ENCODE data around the gene HMGCL. TPM values are rescaled to one million over a fixed set of nuclear protein-coding genes. Genes with fewer than 3 reads are reported as not detected.
A peak's percentile ranks its signal among the peaks of the same experiment; 100 is the strongest.

HMGCL gene
- total RNA-seq, 1 donor from 2014 or later = 40.6 TPM

GRCh38 chr1:23774174-23774880 is 50.9 kb downstream of the HMGCL start:
- no peak for DNase-seq

GRCh38 chr1:23772854-23773242 is 52.4 kb downstream of the HMGCL start:
- DNase-seq = no peak

GRCh38 chr1:23772049-23772853 is 53.0 kb downstream of the HMGCL start:
- DNase-seq = peak; percentile 92

GRCh38 chr1:23768733-23769132 is 56.5 kb downstream of the HMGCL start:
- no peak for DNase-seq

- DNase-seq = peak; percentile 23
Observed at GRCh38 chr1:23763041-23763577, 62.1 kb downstream of the HMGCL start.

GRCh38 chr1:23759277-23759676 is 66.0 kb downstream of the HMGCL start:
- no peak for DNase-seq

- DNase-seq = no peak
Observed at GRCh38 chr1:23757812-23758211, 67.4 kb downstream of the HMGCL start.

- DNase-seq = no peak
Observed at GRCh38 chr1:23756676-23757075, 68.6 kb downstream of the HMGCL start.

GRCh38 chr1:23752909-23753308 is 72.3 kb downstream of the HMGCL start:
- no peak for DNase-seq

Other genes with a start within 250 kb of the HMGCL start
- gene RPL11, start 133.6 kb downstream of the HMGCL start, total RNA-seq = 1,184 TPM
- gene ELOA, start 82.0 kb downstream of the HMGCL start, total RNA-seq = 21.4 TPM
- gene PITHD1, start 47.0 kb downstream of the HMGCL start, total RNA-seq = 43.8 TPM
- gene LYPLA2, start 34.3 kb downstream of the HMGCL start, total RNA-seq = 17.1 TPM
- gene GALE, start 24.7 kb downstream of the HMGCL start, total RNA-seq = 30.6 TPM
- 21.4 TPM for gene FUCA1, start 42.9 kb upstream of the HMGCL start, total RNA-seq
- gene CNR2, start 87.9 kb upstream of the HMGCL start, total RNA-seq = not detected
- gene PNRC2, start 134.4 kb upstream of the HMGCL start, total RNA-seq = 155 TPM
- gene SRSF10, start 154.9 kb upstream of the HMGCL start, total RNA-seq = 127 TPM

All from tongue (tissue), 2 donors.